B cell (primary cell): ENCODE measurements around the gene RNU5B-1. TPM values are rescaled to one million over a fixed set of nuclear protein-coding genes. Genes with fewer than 3 reads are reported as not detected.

Experiments used
- ATAC-seq: fragments of 200-7000 bp; cut with Tn5 transposase; one replicate; pipeline ENCODE4 v1.10.0; 2021; ENCODE audit warnings: low read depth, mild to moderate bottlenecking, moderate number of reproducible peaks, moderate library complexity
- CTCF ChIA-PET: fragments of 350-600 bp; sonication (Branson Sonifier 250); formaldehyde crosslinking; loops from one replicate; lab custom pipeline; 2021; ENCODE audit warnings: antibody characterized with exemption, inconsistent platforms; lab: Charles Lee
- POLR2A ChIA-PET: fragments of 350-600 bp; sonication (Branson Sonifier 250); formaldehyde crosslinking; loops from one replicate; lab custom pipeline; 2021; ENCODE audit warnings: antibody characterized with exemption; lab: Charles Lee
- DNase-seq: peaks from one replicate; pipeline ENCODE4 v3.0.0; 2013
- H2AFZ ChIP-seq: 2 replicates; pipeline ENCODE4 v1.6.1; 2012; ENCODE audit warnings: mild to moderate bottlenecking, low read depth, low read length; ENCODE audit not compliant: insufficient read depth, poor library complexity, severe bottlenecking
- H3K27ac ChIP-seq, 2 donors: 1 replicate in 1 of 2; 2 replicates in 1 of 2; pipeline ENCODE4 v1.5.1; 2012 to 2013; ENCODE audit warnings: low read length in 2 of 2, mild to moderate bottlenecking in 2 of 2, moderate library complexity in 1 of 2
- H3K27me3 ChIP-seq, 4 experiments: fragments of 200-600 bp in 1 of 4; sonication (generic) in 1 of 4; replicated peaks in 1 of 4; 1 replicate in 2 of 4; 2 replicates in 2 of 4; pipeline versions ENCODE4 v1.6.1 to v1.7.0; 2013 to 2016; ENCODE audit warnings: low read length in 3 of 4, mild to moderate bottlenecking in 2 of 4, mixed read lengths in 1 of 4, moderate library complexity in 1 of 4; ENCODE audit not compliant: insufficient read depth in 4 of 4, control insufficient read depth in 3 of 4; ENCODE audit errors: control extremely low read depth in 1 of 4
- H3K36me3 ChIP-seq, 2 experiments: replicated peaks in 1 of 2; 1 replicate in 1 of 2; 2 replicates in 1 of 2; pipeline versions ENCODE4 v1.6.1 to v1.7.1; 2013; ENCODE audit warnings: low read length in 1 of 2; ENCODE audit not compliant: insufficient read depth in 2 of 2, control insufficient read depth in 1 of 2; ENCODE audit errors: control extremely low read depth in 1 of 2, extremely low read depth in 1 of 2
- H3K4me1 ChIP-seq, 2 donors: fragments of 200-600 bp in 1 of 2; sonication (generic) in 1 of 2; 1 replicate in 1 of 2; 2 replicates in 1 of 2; pipeline versions ENCODE4 v1.5.1 to v1.6.1; 2013 to 2017; ENCODE audit warnings: low read length in 2 of 2; ENCODE audit not compliant: control insufficient read depth in 2 of 2, insufficient read depth in 2 of 2
- H3K4me2 ChIP-seq: replicated peaks from 2 replicates; pipeline ENCODE3; 2012; ENCODE audit warnings: mild to moderate bottlenecking, low read depth, low read length; ENCODE audit not compliant: poor library complexity, severe bottlenecking
- H3K4me3 ChIP-seq, 5 experiments: fragments of 200-600 bp in 1 of 5; sonication (generic) in 1 of 5; 1 replicate in 3 of 5; 2 replicates in 2 of 5; pipeline versions ENCODE4 v1.5.1 to v1.7.0; 2011 to 2016; ENCODE audit warnings: low read length in 4 of 5, mild to moderate bottlenecking in 4 of 5, low read depth in 2 of 5, control low read depth in 1 of 5, moderate library complexity in 1 of 5; ENCODE audit not compliant: insufficient read depth in 1 of 5; ENCODE audit errors: control extremely low read depth in 1 of 5, extremely low read depth in 1 of 5
- H3K79me2 ChIP-seq: fragments of 200-600 bp; sonication (generic); one replicate; pipeline ENCODE4 v1.6.0; 2016; ENCODE audit warnings: low read length; ENCODE audit not compliant: control insufficient read depth, insufficient read depth
- H3K9ac ChIP-seq: fragments of 200-600 bp; sonication (generic); 2 replicates; pipeline ENCODE4 v1.6.1; 2017; ENCODE audit warnings: mild to moderate bottlenecking, low read length, moderate library complexity
- H3K9me3 ChIP-seq, 3 donors: one replicate each; pipeline versions ENCODE4 v1.6.1 to v1.7.1; 2013; ENCODE audit warnings: low read length in 2 of 3; ENCODE audit not compliant: control insufficient read depth in 2 of 3, insufficient read depth in 1 of 3; ENCODE audit errors: control extremely low read depth in 1 of 3
- H4K20me1 ChIP-seq: 2 replicates; pipeline ENCODE4 v1.6.0; 2012; ENCODE audit warnings: mild to moderate bottlenecking, low read length; ENCODE audit not compliant: insufficient read depth, control insufficient read depth, poor library complexity, severe bottlenecking
- H3K27ac Mint-ChIP-seq: one replicate; pipeline ENCODE4 v1.8.0; 2021; ENCODE audit warnings: mixed read lengths
- H3K27me3 Mint-ChIP-seq: one replicate; pipeline ENCODE4 v1.8.0; 2021; ENCODE audit warnings: mixed read lengths
- H3K4me1 Mint-ChIP-seq: one replicate; pipeline ENCODE4 v1.8.0; 2021; ENCODE audit warnings: mixed read lengths
- H3K4me3 Mint-ChIP-seq: one replicate; pipeline ENCODE4 v1.8.0; 2021; ENCODE audit warnings: mixed read lengths
- H3K9me3 Mint-ChIP-seq: one replicate; pipeline ENCODE4 v1.8.0; 2022; ENCODE audit warnings: mixed read lengths; ENCODE audit not compliant: insufficient read depth
- EZH2 ChIP-seq: IDR thresholded peaks from 2 replicates; pipeline ENCODE4 v1.6.1; 2012; ENCODE audit warnings: borderline replicate concordance, low read depth, mild to moderate bottlenecking, moderate library complexity, low read length; ENCODE audit not compliant: insufficient read depth, poor library complexity, severe bottlenecking
- WGBS: methylation state at CpG from one replicate; pipeline ENCODE4 v1.1.5; 2013; ENCODE audit warnings: missing lambda C conversion rate; ENCODE audit not compliant: insufficient coverage; 5-methylcytosine and 5-hydroxymethylcytosine counted together
- intact Hi-C: fragments of 100-400 bp; cut with micrococcal nuclease; formaldehyde crosslinking; loops from one replicate; pipeline ENCODE4 v1.10.0; 2022
- polyA plus RNA-seq: library from polyadenylated mRNA; depleted of rRNA; stranded (reverse); fragments of >200 nt; gene quantifications from 2 replicates; pipeline ENCODE4 v1.2.3, GENCODE V29; 2012
- total RNA-seq, 2 donors: library from RNA; stranded (reverse); fragments of 120-200 nt in 1 of 2; gene quantifications; 1 replicate in 1 of 2; 2 replicates in 1 of 2; pipeline versions ENCODE4 v1.2.3 to v1.2.4, GENCODE V29; 2013 to 2022
- TF ChIP-seq, protein P1 (sequence below): fragments of 200-600 bp; IDR thresholded peaks from one replicate; pipeline ENCODE4 v1.8.0; 2022; ENCODE audit warnings: antibody characterized with exemption, mild to moderate bottlenecking

The RNU5B-1 gene
- total and polyA plus RNA-seq, 2 donors (not counting 1 experiment from before 2014, with no cell fraction given): 21.7 TPM; not detected in 1

DNA sequence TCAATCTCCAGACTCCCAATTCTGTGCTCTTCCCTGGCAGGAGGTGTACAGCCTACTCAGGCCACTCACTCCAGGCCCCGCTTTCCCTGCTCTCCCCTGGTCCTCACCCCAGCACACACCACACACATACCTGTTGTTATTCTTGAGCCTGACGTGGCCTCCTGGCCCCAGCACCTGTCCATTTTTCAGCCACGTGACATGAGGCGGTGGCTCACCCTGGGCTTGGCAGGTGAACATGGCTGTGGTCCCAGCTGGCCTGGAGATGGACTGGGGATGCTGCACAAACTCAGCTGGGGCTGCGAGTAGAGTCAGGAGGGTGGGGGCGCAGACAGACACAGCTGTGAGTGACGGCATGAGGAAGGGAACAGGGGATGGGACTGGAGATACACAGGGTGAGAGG, 27.3 kb downstream of the RNU5B-1 start:
- no peak for TF ChIP-seq EZH2
- TF ChIP-seq, protein P1, sequence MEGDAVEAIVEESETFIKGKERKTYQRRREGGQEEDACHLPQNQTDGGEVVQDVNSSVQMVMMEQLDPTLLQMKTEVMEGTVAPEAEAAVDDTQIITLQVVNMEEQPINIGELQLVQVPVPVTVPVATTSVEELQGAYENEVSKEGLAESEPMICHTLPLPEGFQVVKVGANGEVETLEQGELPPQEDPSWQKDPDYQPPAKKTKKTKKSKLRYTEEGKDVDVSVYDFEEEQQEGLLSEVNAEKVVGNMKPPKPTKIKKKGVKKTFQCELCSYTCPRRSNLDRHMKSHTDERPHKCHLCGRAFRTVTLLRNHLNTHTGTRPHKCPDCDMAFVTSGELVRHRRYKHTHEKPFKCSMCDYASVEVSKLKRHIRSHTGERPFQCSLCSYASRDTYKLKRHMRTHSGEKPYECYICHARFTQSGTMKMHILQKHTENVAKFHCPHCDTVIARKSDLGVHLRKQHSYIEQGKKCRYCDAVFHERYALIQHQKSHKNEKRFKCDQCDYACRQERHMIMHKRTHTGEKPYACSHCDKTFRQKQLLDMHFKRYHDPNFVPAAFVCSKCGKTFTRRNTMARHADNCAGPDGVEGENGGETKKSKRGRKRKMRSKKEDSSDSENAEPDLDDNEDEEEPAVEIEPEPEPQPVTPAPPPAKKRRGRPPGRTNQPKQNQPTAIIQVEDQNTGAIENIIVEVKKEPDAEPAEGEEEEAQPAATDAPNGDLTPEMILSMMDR: no peak
- Histone ChIP-seq H3K79me2 (no peaks in the 10 kb centered on the region), H3K9me3 (peaks cover 0 to 9% (median 0%) of the 10 kb centered on the region in 3 donors), H3K9ac (no peak overlapping the region), H3K4me1 (peaks cover 2 to 12% of the 10 kb centered on the region in 2 donors), H3K4me3 (no peak overlapping the region), H4K20me1 (no peaks in the 10 kb centered on the region), H3K36me3 (no peaks in the 10 kb centered on the region), H2AFZ (no peak overlapping the region), H3K27ac (no peak overlapping the region), H3K27me3 (peaks cover 0 to 12% (median 2%) of the 10 kb centered on the region in 4 experiments), H3K4me2 (no peak overlapping the region)
- DNase-seq (no peak), ATAC-seq (no peak)
- H3K27me3 Mint-ChIP-seq: peaks cover 15% of the 10 kb centered on the region
- WGBS: 87% methylated on average over 6 of the region's 7 CpGs
- no peak overlapping the region for H3K27ac Mint-ChIP-seq
- H3K4me3 Mint-ChIP-seq: no peak overlapping the region
- H3K9me3 Mint-ChIP-seq: no peaks in the 10 kb centered on the region
- POLR2A ChIA-PET: no interaction called here
- H3K4me1 Mint-ChIP-seq: peaks cover 9% of the 10 kb centered on the region
- intact Hi-C loops: no loop called here
- CTCF ChIA-PET: no interaction called here

DNA sequence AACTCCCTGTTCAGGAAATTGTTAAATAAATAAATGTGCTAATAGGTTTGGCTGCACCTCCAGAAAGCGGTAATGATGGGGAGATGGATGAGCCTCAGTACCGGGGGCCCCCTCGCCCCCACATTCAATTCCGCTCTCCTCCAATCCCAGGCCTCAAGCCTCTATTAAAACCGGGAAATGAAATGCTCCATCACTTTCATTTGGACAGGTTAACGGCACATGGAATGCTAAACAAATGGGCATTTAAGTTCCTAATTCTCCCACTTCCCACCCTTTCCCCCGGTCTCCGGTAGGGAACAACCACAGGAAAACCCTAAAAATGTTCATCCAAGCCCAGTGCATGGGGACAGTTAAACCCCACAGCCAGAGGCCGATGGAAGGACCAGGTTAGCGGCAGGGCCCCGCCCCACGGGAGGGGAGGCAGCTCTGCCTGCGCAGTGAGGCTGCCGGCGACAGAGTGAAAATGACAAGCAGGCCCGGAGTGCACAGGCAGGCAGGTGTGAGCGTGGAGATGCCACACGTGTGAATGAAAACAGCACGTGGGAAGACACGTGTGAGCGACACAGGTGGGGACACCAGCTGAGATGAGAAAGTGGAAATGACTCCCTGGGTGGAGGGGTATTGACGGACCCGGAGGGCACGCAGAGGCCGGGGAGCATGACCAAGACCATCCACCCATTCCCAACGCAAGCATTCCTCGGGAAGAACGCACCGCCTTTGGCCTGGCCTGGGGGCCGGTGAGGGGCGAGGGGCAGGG, 28.1 kb downstream of the RNU5B-1 start:
- TF ChIP-seq, protein P1: no peak
- no peak for TF ChIP-seq EZH2
- no peak overlapping the region for H2AFZ ChIP-seq
- H3K27ac ChIP-seq: no peak overlapping the region
- no peak for ATAC-seq
- no peaks in the 10 kb centered on the region for H3K36me3 ChIP-seq
- peaks cover 9 to 19% of the 10 kb centered on the region in 2 donors for H3K4me1 ChIP-seq
- CTCF ChIA-PET: no interaction called here
- Mint-ChIP-seq H3K9me3 (no peaks in the 10 kb centered on the region), H3K27me3 (peaks cover 19% of the 10 kb centered on the region), H3K27ac (no peak overlapping the region), H3K4me1 (peaks cover 14% of the 10 kb centered on the region), H3K4me3 (no peak overlapping the region)
- 91% methylated on average over 24 of the region's 31 CpGs for WGBS
- H3K9ac ChIP-seq: no peak overlapping the region
- POLR2A ChIA-PET: no interaction called here
- DNase-seq: no peak
- no peak overlapping the region for H3K4me3 ChIP-seq
- H3K79me2 ChIP-seq: no peaks in the 10 kb centered on the region
- peaks cover 0 to 8% (median 0%) of the 10 kb centered on the region in 3 donors for H3K9me3 ChIP-seq
- no peaks in the 10 kb centered on the region for H4K20me1 ChIP-seq
- intact Hi-C loops: no loop called here
- peaks cover 0 to 9% (median 3%) of the 10 kb centered on the region in 4 experiments for H3K27me3 ChIP-seq
- H3K4me2 ChIP-seq: no peak overlapping the region
